ENCODE results near the gene THSD7A.

Gene THSD7A, protein sequence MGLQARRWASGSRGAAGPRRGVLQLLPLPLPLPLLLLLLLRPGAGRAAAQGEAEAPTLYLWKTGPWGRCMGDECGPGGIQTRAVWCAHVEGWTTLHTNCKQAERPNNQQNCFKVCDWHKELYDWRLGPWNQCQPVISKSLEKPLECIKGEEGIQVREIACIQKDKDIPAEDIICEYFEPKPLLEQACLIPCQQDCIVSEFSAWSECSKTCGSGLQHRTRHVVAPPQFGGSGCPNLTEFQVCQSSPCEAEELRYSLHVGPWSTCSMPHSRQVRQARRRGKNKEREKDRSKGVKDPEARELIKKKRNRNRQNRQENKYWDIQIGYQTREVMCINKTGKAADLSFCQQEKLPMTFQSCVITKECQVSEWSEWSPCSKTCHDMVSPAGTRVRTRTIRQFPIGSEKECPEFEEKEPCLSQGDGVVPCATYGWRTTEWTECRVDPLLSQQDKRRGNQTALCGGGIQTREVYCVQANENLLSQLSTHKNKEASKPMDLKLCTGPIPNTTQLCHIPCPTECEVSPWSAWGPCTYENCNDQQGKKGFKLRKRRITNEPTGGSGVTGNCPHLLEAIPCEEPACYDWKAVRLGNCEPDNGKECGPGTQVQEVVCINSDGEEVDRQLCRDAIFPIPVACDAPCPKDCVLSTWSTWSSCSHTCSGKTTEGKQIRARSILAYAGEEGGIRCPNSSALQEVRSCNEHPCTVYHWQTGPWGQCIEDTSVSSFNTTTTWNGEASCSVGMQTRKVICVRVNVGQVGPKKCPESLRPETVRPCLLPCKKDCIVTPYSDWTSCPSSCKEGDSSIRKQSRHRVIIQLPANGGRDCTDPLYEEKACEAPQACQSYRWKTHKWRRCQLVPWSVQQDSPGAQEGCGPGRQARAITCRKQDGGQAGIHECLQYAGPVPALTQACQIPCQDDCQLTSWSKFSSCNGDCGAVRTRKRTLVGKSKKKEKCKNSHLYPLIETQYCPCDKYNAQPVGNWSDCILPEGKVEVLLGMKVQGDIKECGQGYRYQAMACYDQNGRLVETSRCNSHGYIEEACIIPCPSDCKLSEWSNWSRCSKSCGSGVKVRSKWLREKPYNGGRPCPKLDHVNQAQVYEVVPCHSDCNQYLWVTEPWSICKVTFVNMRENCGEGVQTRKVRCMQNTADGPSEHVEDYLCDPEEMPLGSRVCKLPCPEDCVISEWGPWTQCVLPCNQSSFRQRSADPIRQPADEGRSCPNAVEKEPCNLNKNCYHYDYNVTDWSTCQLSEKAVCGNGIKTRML (N-terminal part only)

DNA sequence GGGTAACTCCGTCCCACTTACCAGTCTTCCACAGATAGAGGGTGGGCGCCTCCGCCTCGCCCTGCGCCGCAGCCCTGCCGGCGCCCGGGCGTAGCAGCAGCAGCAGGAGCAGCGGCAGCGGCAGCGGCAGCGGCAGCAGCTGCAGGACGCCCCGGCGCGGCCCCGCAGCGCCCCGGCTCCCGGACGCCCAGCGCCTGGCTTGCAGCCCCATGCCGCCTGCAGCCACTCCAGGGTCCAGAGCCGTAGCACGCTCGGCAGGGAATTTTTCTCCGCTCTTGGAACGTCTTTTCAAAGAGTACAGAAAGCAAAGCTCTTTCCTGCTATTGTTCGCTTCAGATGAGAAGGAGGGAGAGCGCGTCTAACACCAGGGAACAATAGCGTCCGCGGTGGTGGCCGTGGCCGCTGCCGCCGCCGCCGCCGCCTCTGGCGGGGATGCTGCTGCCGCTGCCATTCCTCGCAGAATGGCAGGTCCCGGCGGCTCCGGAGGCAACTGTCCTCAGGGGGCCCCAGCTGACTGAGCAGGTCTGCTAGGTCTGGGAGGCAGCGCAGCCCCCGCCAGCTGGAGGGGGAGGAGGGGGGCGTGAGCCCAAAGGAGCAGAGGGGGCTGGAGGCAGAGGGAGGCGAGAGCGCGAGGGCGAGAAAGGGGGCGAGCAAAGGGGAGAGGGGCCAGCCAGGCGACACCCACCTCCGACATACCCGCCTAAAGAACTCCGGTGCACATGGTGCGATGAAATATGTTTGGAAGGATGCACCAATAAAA lies at the start of gene THSD7A:
Gene THSD7A (minus strand): TSS at position 463 of the 760 bp plus-strand sequence. CDS start 252 bp downstream, at position 211.
- TF ChIP-seq, protein P1, sequence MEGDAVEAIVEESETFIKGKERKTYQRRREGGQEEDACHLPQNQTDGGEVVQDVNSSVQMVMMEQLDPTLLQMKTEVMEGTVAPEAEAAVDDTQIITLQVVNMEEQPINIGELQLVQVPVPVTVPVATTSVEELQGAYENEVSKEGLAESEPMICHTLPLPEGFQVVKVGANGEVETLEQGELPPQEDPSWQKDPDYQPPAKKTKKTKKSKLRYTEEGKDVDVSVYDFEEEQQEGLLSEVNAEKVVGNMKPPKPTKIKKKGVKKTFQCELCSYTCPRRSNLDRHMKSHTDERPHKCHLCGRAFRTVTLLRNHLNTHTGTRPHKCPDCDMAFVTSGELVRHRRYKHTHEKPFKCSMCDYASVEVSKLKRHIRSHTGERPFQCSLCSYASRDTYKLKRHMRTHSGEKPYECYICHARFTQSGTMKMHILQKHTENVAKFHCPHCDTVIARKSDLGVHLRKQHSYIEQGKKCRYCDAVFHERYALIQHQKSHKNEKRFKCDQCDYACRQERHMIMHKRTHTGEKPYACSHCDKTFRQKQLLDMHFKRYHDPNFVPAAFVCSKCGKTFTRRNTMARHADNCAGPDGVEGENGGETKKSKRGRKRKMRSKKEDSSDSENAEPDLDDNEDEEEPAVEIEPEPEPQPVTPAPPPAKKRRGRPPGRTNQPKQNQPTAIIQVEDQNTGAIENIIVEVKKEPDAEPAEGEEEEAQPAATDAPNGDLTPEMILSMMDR (conservative IDR thresholded peaks at IDR 0.05; ENCODE audit: low read depth, low read length) = no peak
- H3K4me3 ChIP-seq (ENCODE audit: low read length) = peak within 1 kb of the TSS; percentile 70
- no peak for DNase-seq (ENCODE audit: low read depth)

DNA sequence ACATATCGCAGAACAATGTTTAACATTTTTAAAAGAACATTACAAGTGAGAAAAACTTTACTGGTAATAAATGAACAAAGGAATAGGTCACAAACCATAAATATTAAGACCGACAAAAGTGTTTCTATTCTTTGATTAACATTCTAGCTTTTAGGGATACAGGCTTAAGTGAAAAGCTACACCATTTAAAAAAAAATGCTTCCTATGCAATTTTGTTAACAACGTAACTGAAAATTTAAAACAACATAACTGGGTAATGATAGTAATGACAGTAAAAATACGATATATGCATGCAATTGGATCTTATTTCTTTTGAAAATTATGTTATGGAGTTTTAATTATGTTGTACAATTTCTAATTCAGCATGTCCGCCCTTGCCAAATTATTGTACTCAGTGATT lies 49.7 kb upstream of the THSD7A start:
- H3K4me3 ChIP-seq (ENCODE audit: low read length) = no peak overlapping the region
- no peak for DNase-seq (ENCODE audit: low read depth)
- TF ChIP-seq, protein P1 (conservative IDR thresholded peaks at IDR 0.05; ENCODE audit: low read depth, low read length) = no peak

DNA sequence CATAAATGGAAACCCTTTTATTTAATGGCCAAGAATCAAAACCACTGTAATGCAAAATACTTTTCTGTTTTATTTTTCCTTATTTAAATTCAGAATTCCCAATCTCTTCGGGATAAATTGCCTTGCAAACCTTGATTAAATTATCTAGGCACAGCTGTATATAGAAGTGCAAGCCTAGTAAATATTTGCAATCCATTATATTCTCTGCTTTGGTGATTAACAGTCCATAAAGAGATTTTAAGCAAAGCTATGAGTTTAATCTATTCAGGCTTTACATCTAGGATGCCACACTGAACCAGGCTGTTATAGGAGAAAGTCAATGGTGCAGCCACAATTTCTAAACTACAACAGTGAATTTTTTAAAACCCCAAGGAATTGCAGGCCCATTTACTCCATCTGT lies 43.6 kb upstream of the THSD7A start:
- no peak overlapping the region for H3K4me3 ChIP-seq (ENCODE audit: low read length)
- TF ChIP-seq, protein P1 (conservative IDR thresholded peaks at IDR 0.05; ENCODE audit: low read depth, low read length) = no peak
- DNase-seq (ENCODE audit: low read depth) = no peak

DNA sequence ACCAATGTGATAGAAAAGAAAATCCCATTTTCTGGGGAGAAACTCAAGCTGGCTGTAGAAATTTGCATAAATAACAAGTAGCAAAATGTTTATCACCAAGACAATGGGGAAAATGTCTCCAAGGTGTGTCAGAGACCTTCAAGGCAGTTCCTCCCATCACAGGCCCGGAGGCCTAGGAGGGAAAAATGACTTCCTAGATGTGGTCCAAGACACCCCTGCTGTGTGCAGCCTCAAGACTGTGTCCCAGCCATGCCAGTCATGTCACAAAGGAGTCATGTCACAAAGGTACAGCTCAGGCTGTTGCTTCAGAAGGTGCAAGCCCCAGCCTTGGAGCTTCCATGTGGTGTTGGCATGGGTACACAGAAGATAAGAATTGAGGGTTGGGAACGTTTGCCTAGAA lies 33.7 kb upstream of the THSD7A start:
- H3K4me3 ChIP-seq (ENCODE audit: low read length) = no peak overlapping the region
- DNase-seq (ENCODE audit: low read depth) = no peak
- TF ChIP-seq, protein P1 (conservative IDR thresholded peaks at IDR 0.05; ENCODE audit: low read depth, low read length) = no peak

DNA sequence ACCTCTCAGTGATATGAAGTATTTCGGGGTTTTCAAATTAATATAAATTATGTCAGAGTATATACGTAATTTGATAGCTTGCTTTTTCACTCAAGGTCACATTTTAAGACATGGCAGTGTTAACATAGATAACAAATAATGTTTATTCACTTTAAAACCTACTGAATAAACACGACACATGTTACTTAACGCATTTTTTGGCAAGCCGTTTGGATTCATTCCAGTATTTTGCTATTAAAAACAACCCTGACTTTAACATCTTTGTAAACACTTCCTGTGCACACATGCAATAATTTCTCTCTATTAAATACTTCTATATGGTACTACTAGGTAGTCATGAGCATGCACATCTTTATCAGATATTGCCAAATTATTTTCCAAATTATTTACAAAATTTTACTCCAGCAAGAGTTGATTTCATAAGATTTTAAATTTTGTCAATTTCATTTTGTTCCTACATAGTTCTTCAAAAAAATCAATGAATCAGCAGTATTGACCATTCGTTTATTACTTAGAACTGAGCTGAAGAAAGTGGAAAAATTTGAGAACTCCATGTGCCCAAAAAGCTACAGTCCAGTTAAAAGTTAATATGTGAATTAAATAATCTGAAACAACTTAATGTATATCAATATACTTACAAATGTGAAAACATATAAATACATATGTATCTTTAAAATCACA lies 26.8 kb upstream of the THSD7A start:
- DNase-seq (ENCODE audit: low read depth) = no peak
- TF ChIP-seq, protein P1 (conservative IDR thresholded peaks at IDR 0.05; ENCODE audit: low read depth, low read length) = no peak
- H3K4me3 ChIP-seq (ENCODE audit: low read length) = no peak overlapping the region

DNA sequence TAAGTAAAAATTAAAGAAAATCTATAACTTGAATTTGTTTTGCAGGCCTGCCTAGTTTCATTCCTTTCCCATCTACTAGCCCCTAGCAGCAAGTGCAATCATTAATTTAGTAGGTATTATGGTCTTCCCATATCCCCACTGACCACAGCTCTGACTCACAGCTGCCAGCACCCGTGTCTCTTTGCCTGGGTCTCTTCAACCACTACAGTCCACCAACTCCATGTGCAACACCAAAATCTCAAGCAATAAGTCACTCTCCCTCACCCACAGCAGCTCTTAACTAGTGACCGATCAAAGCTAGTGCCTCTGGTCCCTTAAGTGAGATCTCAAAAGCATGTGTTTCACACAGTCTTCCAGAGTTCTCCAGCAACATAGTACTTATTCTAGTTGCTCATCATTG lies 26.0 kb upstream of the THSD7A start:
- TF ChIP-seq, protein P1 (conservative IDR thresholded peaks at IDR 0.05; ENCODE audit: low read depth, low read length) = no peak
- DNase-seq (ENCODE audit: low read depth) = no peak
- no peak overlapping the region for H3K4me3 ChIP-seq (ENCODE audit: low read length)

Measured in retinal pigment epithelial cell (primary cell).